HG02642 (cell line): Measurements from ENCODE around the gene GTPBP10.
"Not testable (repeated sequence)": the region's sequence is repeated elsewhere in the genome, so short reads cannot be mapped to it uniquely, and the experiment has no call there.

Source experiments
- ATAC-seq: cut with Tn5 transposase; IDR thresholded peaks from one replicate; pipeline ENCODE4 v1.9.1; 2021; ENCODE audit warnings: mild to moderate bottlenecking; ENCODE audit not compliant: unreplicated experiment, poor library complexity

GTPBP10 gene, protein sequence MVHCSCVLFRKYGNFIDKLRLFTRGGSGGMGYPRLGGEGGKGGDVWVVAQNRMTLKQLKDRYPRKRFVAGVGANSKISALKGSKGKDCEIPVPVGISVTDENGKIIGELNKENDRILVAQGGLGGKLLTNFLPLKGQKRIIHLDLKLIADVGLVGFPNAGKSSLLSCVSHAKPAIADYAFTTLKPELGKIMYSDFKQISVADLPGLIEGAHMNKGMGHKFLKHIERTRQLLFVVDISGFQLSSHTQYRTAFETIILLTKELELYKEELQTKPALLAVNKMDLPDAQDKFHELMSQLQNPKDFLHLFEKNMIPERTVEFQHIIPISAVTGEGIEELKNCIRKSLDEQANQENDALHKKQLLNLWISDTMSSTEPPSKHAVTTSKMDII

DNA sequence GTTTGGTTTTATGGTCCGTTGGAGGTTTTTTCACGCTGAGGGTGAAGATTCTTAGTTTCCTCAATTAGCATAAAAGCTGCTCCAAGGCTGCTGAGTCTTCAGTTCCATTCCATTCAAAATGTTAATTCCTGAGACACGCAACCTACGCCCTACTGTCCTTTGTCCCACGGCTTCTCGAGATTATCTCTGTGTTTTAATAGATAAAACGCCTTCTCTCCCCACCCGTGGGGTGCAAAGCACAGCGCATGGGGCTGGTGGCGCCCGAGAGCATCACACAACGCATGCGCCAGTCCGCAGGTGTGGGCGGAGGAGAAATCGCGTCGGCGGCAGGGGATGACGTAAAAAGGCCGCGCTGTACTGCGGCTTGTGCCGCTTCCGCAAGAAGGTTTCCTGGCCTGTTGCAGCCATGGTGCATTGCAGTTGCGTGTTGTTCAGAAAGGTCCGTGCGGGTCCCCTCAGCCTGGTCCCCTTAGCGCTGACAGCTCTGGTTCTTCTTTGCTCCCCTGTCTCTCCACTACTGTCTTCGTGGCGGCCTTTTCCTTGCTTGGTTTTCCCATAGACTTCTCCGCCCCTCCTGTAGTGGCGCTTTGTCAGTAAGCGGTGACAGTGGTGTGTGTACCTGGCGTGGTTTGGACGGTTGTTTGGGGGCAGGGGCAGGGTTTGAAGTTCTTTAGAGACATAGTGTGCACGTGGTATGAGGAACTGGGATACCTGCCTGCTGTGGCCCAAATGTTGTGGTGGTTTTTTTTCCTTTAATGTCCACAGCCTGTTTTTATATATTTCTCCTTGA, at the start of gene GTPBP10:
Gene GTPBP10 (plus strand): TSS at position 381 of the 790 bp plus-strand sequence. CDS start 26 bp downstream, at position 407.
- ATAC-seq, result peak; percentile 97

DNA sequence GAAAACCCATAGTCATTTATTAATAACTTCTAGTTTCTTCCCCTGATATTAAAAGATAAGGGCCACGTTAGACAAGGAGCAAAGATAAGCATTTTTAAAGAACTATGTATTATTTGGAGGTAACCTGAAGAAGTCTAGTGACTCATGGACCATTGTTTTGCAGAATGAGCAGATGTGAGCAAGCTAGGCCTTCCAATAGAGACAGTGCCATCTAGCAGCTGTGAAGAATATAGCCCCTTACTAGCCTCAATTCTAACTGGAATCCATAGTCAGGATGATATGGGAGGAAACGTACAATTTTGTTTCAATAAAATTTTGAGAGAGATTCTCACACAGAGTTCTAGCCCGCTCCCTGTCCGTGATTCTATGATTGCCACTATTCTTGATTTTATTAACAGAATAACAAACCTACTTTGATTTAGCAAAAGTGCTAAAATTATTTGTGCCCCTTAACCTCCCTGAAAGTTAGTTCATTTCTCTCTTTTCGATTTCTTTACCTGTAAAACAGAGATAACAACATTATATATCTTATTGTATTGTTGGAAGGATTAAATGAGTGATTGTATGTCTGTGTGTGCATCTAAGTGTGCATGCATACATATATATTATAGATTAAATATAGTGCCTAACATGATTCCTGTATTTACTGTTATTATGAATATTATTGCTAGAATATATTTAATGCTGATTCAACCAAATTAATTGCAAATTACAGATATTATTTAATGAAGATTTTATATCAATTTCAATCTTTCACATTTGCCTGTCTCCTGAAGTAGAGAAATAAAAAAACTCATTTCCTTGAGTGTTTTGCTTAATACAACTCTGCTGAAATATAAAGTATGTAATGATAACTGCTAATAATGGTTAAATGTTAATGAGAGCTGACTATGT, 48.1 kb upstream of the GTPBP10 start:
- peak; percentile 88 for ATAC-seq

DNA sequence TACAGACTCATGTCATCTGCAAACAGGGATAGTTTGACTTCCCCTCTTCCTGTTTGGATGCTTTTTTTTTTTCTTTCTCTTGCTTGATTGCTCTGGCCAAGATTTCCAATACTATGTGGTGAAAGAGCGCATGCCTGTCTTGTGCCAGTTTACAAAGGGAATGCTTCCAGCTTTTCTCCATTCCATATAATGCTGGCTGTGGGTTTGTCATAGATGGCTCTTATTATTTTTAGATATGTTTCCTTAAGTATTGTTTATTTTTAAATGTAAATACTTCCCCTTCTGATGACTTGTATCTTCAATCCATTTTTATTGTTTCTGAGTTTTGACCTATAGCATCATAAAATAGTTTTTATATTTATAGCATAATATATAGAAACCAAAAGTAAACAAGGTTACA, 43.3 kb upstream of the GTPBP10 start:
- no peak for ATAC-seq

DNA sequence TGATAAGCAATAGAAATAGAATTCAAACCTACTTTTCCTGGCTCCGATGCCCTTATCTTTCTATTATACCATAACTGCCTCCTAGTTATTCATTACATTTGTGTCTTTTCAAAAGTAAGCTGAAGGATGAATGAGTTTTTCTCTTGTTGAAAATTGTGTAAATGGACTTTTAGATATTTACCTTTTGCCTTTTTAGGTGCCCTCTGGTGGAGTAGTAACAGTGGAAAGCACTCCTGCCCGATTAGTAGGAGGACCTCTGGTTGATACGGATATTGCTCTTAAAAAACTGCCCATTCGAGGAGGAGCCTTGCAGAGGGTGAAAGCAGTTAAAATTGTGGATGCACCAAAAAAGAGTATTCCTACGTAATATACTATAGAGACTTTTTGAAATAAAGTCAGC, 36.6 kb upstream of the GTPBP10 start:
- no peak for ATAC-seq

DNA sequence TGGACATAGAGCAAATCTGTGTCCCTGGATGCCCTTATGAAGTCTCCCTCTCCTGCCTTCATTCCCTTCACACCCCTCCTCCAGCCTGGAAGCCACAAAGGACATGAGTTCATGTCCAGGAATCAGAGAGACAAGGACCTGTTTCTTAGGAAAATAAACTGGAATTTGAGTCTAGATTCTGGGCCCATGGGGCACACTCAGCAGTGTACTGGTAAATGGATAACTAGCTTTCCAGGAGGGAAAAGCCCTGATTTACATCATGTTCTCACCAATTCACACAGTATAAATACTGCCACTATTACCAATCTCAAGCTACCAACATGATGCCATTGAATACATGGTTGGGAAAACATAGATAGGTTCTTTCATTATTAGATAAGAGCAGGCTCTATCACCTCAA, 35.3 kb upstream of the GTPBP10 start:
- no peak for ATAC-seq

DNA sequence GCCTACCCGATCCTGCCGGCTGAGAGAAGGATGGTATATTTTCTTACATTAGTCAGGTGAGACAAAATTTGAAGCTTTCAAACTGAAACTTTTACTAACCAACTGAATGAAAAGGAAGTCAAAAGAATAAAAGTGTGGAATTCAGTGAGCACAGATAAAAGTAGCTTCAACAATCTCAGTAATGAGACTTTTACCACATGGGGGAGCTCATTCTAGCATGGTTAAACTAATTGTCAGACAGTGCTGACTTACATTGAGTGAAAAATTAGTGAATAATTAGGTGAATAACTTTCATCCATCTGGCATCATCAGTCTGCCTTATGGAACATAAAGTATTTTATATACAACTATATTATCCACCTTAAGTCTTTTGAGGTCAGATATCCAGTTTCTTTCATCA, 33.8 kb upstream of the GTPBP10 start:
- ATAC-seq, result no peak

DNA sequence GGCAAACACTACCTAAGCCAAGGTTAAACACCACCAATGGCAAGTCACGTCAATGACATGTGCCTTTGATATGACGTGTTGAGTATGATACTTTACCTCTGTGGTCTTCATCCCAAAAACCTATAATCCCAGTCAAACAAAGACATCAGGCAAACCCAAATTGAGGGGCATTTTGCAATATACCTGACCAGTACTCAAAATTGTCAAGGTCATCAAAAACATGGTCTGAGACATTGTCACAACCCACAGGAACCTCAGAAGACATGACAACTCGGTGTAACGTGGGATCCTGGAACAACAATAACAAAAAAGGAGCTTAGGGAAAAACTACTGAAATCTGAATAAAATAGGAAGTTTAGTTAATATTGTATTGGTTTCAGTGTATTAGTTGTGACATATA, 32.6 kb upstream of the GTPBP10 start:
- no peak for ATAC-seq

DNA sequence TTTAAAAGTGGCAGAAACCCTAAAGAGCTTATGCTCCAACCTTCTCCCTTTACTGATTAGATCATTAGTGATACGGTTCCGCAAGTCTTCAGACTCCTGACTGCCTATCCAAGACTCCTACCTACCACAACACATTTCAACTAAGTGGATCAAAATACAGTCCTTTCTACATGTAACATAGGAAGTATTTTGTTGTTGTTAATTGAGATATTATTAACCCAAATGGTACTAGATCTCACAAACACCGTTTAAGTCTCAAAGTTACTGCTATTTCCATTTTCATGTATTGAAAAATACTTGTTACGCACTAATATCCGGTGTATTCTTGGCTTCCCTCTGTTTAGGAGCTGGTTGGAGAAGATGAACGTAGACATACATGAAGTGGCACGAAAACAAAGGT, 26.5 kb upstream of the GTPBP10 start:
- no peak for ATAC-seq

DNA sequence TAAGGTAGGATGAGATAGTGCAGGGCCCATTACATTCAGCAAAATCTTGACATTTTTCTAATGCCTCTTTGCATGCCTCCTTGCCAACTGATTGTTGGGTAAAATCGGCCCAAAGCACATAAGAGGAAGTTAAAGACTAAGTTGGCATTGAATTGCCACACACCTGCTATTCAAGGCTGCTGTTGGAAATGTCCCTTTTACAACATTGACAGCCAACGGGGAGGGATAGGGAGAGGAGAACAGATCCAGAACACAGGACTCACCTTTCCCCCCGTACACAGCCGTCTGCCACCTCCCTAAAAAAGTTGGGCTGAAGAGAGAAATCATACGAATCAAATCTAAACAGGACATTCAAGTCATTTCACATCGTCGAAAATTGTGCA, 26.1 kb upstream of the GTPBP10 start:
- no peak for ATAC-seq

DNA sequence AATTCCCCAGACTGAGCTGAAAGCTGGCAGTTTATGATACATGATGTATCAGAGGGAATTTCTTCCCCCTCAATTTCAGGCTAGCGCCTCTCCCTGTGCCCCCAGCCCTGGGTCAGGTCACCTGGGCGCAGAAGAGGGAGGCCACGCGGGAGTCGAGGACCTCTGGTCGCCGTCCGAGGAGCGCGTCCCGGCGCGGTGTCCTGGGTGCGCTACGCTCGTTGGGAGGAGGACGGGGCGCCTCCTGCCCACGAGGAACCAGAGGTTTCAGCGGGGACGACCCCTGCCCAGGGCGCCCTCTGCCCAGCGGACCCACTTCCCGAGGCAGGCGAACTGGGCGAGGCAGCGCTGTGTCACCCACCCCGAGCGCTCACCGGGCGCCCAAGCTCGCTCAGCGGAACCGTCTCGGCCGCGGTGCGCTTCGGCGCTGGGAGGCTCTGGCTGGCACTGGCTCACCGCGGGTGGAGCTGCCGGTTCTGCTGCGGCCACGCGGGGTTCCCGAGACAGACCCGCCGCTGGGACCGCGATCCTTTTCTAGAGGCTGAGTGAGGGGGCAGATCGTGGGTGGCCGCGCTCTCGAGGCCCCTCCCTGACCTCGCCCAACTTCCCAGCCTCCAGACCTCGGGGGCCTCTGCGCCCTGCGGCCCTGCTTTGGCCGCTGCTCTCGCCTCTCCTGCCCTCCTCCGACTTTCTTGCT, 25.6 kb upstream of the GTPBP10 start, which contains the start of gene FAM237B:
Gene FAM237B (minus strand): TSS at position 504 of the 694 bp plus-strand sequence. CDS start 1,556 bp downstream, outside the sequence.
- no peak for ATAC-seq

DNA sequence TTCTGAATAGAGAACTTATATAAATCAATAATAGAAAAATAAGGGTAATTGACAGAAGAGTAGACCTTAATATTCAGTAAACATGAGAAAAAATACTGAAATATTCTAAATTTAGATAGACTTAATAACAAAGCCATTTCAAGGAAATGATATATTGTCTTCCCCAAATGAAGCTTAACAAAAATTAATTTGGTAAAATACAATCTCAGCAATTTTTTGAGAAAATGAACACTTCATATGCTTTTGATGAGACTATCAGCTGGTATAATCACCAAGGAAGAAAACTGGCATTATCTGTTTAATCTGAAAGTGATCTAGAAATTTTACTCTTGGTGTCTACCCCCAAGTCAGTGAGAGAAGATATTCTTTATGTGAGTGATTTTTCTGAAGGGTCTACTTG, 23.7 kb upstream of the GTPBP10 start:
- ATAC-seq, result no peak

DNA sequence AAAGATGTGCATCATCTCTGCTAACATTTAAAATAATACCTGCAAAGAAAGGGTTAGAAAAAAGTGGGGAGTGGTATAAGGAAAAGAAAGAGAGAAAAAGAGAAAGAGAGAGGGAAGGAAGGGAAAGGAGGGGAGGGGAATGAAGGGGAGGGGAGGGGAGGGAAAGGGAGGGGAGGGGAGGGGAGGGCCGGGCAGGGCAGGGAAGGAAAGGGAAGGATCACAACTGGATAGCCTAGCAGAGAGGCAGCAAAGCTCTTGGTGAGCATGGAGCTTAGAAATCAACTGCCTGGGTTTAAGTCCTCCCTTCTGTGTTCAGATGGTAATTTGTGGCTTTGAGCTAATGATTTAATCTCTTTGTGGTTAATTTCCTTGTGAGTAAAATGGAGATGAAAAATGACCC, 20.0 kb upstream of the GTPBP10 start:
- no peak for ATAC-seq

DNA sequence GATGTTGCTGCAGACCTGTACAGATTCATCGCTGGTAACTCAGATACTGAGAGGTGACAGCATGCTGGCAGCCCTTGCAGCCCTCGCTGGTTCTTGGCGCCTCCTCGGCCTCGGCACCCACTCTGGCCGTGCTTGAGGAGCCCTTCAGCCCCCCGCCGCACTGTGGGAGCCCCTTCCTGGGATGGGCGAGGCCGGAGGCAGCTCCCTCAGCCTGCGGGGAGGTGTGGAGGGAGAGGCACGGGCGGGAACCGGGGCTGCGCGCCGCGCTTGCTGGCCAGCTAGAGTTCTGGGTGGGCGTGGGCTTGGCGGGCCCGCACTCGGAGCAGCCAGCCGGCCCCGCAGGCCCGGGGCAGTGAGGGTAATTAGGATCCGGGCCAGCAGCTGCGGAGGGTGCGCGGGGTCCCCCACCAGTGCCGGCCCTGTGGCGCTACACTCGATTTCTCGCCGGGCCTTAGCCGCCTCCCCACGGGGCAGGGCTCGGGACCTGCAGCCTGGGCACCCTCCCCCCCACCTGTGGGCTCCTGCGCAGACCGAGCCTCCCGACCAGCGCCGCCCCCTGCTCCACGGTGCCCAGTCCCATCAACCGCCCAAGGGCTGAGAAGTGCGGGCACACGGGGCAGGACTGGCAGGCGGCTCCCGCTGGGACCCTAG, 12.2 kb upstream of the GTPBP10 start:
- ATAC-seq, result no peak

DNA sequence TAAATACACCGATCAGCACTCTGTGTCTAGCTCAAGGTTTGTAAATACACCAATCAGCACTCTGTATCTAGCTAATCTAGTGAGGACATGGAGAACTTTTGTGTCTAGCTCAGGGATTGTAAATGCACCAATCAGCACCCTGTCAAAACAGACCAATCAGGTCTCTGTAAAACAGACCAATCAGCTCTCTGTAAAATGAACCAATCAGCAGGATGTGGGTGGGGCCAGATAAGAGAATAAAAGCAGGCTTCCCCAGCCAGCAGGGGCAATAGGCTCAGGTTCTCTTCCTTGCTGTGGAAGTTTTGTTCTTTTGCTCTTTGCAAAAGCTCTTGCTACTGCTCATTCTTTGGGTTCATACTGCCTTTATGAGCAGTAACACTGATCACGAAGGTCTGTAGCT, 11.6 kb upstream of the GTPBP10 start:
- not testable (repeated sequence) for ATAC-seq

DNA sequence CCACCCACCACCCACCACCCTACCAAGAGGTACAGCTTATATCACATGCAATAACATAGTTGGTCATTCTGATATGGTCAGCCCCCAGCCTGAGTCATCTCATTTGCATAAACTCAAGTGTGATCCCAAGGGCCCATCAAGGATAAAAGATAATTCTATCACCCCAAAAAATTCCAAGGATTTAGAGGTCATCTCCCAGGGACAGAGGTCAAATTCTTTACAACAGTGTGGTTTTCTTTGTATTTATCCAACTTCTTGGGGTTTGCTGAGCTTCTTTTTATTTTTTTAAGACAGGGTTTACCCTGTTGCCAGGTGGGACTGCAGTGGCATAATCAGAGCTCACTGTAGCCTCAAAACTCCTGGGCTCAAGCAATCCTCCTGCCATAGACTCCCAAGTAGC, 9.4 kb upstream of the GTPBP10 start:
- no peak for ATAC-seq

DNA sequence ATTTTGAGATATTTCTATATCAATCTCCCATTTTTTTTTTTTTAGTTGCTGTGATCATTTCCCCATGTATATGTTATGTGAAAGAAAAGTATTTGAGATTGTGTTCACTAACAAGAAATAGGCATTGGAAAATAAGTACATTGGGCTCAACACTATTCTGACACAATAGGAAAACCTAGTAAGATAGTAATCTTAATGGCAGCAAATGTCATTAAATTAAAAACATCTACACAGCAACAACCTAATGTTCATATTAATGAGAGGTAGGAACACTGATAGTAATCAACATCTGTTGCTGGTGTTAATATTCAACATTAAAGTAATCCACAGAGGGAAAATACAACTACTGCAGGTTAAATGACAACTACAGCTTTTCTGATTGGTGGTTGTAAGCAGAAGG, 1.5 kb upstream of the GTPBP10 start:
- no peak for ATAC-seq

DNA sequence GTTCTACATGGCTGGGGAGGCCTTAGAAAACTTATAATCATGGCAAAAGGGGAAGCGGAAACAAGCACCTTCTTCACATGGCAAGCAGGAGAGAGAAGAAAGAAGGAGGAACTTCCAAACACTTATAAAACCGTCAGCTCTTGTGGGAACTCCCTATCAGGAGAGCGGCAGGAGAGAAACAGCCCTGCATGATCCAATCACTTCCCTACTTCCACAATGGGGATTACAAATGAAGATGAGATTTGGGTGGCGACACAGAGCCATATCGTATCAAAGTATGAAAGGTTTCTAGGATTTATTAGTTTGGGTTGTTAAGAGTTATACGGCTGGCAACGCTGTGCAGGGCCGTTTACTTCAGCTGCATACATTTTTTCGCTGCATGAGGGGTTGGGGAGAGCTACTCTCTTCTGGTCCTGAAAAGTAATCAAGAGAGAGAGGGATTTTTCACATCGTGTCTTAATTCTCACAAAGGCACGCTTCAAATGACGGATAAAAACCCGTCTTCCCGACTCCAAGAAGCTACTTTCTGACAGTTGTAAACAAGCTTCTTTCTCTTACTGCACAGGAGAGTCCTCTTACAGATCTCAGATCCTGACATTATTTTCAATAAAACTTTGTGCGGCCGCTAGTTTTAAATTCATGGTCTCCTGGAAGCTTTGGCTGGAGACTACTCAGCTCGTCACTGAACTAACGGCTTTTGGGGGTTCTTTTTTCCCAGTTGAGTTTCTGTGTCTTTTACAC, 751 bp upstream of the GTPBP10 start:
- peak; percentile 18 for ATAC-seq

DNA sequence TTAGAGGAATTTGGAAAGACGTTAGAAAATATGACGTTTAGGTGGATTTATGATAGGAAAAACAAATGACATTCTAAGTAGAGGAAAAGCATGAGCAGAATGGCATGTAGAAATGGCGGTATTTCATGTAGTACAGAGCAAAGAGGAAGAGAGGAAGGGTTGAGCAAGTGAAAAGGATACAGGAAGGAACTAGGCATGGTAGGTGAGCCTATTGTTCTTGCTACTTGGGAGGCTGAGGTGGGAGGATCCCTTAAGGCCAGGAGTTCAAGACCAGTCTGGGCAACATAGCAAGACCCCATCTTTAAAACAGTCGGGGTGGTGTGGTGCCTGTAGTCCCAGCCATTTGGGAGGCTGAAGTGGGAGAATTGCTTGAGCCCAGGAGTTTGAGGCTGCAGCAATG, 1.2 kb downstream of the GTPBP10 start:
- no peak for ATAC-seq

DNA sequence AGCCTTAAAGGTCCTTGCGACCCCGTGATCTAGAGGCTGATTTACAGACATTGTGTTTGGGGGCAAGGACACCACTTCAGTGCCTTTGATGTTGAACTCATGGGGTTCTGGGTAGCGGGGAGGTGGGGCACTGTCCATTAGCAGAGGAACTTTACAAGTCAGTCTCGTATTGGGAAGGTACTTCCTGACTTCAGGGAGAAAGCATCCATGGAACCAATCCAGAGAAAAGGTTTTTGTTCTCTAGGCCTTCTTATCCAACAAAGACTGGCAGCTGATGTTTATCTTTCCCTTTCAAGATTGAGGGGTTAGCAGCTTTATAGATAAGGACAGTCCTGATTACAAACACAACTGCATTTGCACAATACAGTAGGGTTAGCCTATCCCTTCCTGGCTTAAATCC, 2.8 kb downstream of the GTPBP10 start:
- ATAC-seq, result no peak
